Measurements from ENCODE around the gene CPE. TPM values are rescaled to one million over a fixed set of nuclear protein-coding genes. Genes with fewer than 3 reads are reported as not detected.

Gene CPE
- polyA plus RNA-seq, 4 donors: 1.1 to 326 (median 22.9) TPM

- DNase-seq: peak; percentile 48 to 63
- WGBS, 3 donors: 59 to 61% (median 60%) methylated on average over 6 of the region's 6 CpGs
These were observed 158.3 kb downstream of the CPE start for GRCh38 chr4:165537028-165537648.

GRCh38 chr4:165539801-165540200, 161.0 kb downstream of the CPE start:
- no peaks in the 10 kb centered on the region for H3K27me3 ChIP-seq (ENCODE audit: control insufficient read depth in 3 of 3, insufficient read depth in 3 of 3, low read length in 3 of 3)
- FAIRE-seq: no peak
- peaks cover 0 to 7% (median 0%) of the 10 kb centered on the region in 3 donors for H3K4me1 ChIP-seq (ENCODE audit: control insufficient read depth in 3 of 3, insufficient read depth in 2 of 3, low read depth in 1 of 3, low read length in 2 of 3)
- 82 to 93% (median 88%) methylated on average over 3 of the region's 3 CpGs for WGBS, 3 donors
- H3K27ac ChIP-seq (ENCODE audit: low read depth in 1 of 3, low read length in 2 of 3): peak overlapping the region in 1 of 3 donors; percentile 66
- H3K4me3 ChIP-seq (ENCODE audit: low read depth in 1 of 3, low read length in 3 of 3): no peak overlapping the region
- no peaks in the 10 kb centered on the region for H3K9me3 ChIP-seq (ENCODE audit: control insufficient read depth in 2 of 2, insufficient read depth in 1 of 2, low read depth in 1 of 2, low read length in 1 of 2)
- H3K36me3 ChIP-seq (ENCODE audit: control insufficient read depth in 3 of 3, insufficient read depth in 2 of 3, low read depth in 1 of 3, low read length in 3 of 3): no peaks in the 10 kb centered on the region
- DNase-seq: no peak

More at GRCh38 chr4:165537028-165537648, 158.3 kb downstream of the CPE start:
- Histone ChIP-seq H3K27ac (ENCODE audit: low read depth in 1 of 3, low read length in 2 of 3) (no peak overlapping the region), H3K9me3 (ENCODE audit: control insufficient read depth in 2 of 2, insufficient read depth in 1 of 2, low read depth in 1 of 2, low read length in 1 of 2) (no peaks in the 10 kb centered on the region), H3K36me3 (ENCODE audit: control insufficient read depth in 3 of 3, insufficient read depth in 2 of 3, low read depth in 1 of 3, low read length in 3 of 3) (no peaks in the 10 kb centered on the region), H3K4me1 (ENCODE audit: control insufficient read depth in 3 of 3, insufficient read depth in 2 of 3, low read depth in 1 of 3, low read length in 2 of 3) (peaks cover 0 to 7% (median 0%) of the 10 kb centered on the region in 3 donors), H3K4me3 (ENCODE audit: low read depth in 1 of 3, low read length in 3 of 3) (no peak overlapping the region), H3K27me3 (ENCODE audit: control insufficient read depth in 3 of 3, insufficient read depth in 3 of 3, low read length in 3 of 3) (no peaks in the 10 kb centered on the region)
- peak; percentile 89 for FAIRE-seq

- peak overlapping the region in 1 of 3 donors; percentile 66 for H3K27ac ChIP-seq (ENCODE audit: low read depth in 1 of 3, low read length in 2 of 3)
- H3K9me3 ChIP-seq (ENCODE audit: control insufficient read depth in 2 of 2, insufficient read depth in 1 of 2, low read depth in 1 of 2, low read length in 1 of 2): no peaks in the 10 kb centered on the region
- H3K27me3 ChIP-seq (ENCODE audit: control insufficient read depth in 3 of 3, insufficient read depth in 3 of 3, low read length in 3 of 3): no peaks in the 10 kb centered on the region
- DNase-seq (peak; percentile 68 to 76), FAIRE-seq (peak; percentile 36)
- H3K36me3 ChIP-seq (ENCODE audit: control insufficient read depth in 3 of 3, insufficient read depth in 2 of 3, low read depth in 1 of 3, low read length in 3 of 3): no peaks in the 10 kb centered on the region
- peaks cover 0 to 7% (median 0%) of the 10 kb centered on the region in 3 donors for H3K4me1 ChIP-seq (ENCODE audit: control insufficient read depth in 3 of 3, insufficient read depth in 2 of 3, low read depth in 1 of 3, low read length in 2 of 3)
- H3K4me3 ChIP-seq (ENCODE audit: low read depth in 1 of 3, low read length in 3 of 3): no peak overlapping the region
- WGBS, 3 donors: 49 to 75% (median 53%) methylated on average over 9 of the region's 9 CpGs
These were observed 161.5 kb downstream of the CPE start for GRCh38 chr4:165540206-165540830.

GRCh38 chr4:165541851-165542459, 163.1 kb downstream of the CPE start:
- peaks cover 0 to 7% (median 0%) of the 10 kb centered on the region in 3 donors for H3K4me1 ChIP-seq (ENCODE audit: control insufficient read depth in 3 of 3, insufficient read depth in 2 of 3, low read depth in 1 of 3, low read length in 2 of 3)
- FAIRE-seq (no peak), DNase-seq (no peak)
- H3K36me3 ChIP-seq (ENCODE audit: control insufficient read depth in 3 of 3, insufficient read depth in 2 of 3, low read depth in 1 of 3, low read length in 3 of 3): no peaks in the 10 kb centered on the region
- 78 to 92% (median 87%) methylated on average over 10 of the region's 10 CpGs for WGBS, 3 donors
- H3K27ac ChIP-seq (ENCODE audit: low read depth in 1 of 3, low read length in 2 of 3): no peak overlapping the region
- H3K4me3 ChIP-seq (ENCODE audit: low read depth in 1 of 3, low read length in 3 of 3): no peak overlapping the region
- H3K9me3 ChIP-seq (ENCODE audit: control insufficient read depth in 2 of 2, insufficient read depth in 1 of 2, low read depth in 1 of 2, low read length in 1 of 2): no peaks in the 10 kb centered on the region
- H3K27me3 ChIP-seq (ENCODE audit: control insufficient read depth in 3 of 3, insufficient read depth in 3 of 3, low read length in 3 of 3): no peaks in the 10 kb centered on the region

- Histone ChIP-seq H3K9me3 (ENCODE audit: control insufficient read depth in 2 of 2, insufficient read depth in 1 of 2, low read depth in 1 of 2, low read length in 1 of 2) (no peaks in the 10 kb centered on the region), H3K4me1 (ENCODE audit: control insufficient read depth in 3 of 3, insufficient read depth in 2 of 3, low read depth in 1 of 3, low read length in 2 of 3) (peaks cover 0 to 7% (median 0%) of the 10 kb centered on the region in 3 donors), H3K27ac (ENCODE audit: low read depth in 1 of 3, low read length in 2 of 3) (no peak overlapping the region), H3K4me3 (ENCODE audit: low read depth in 1 of 3, low read length in 3 of 3) (no peak overlapping the region), H3K27me3 (ENCODE audit: control insufficient read depth in 3 of 3, insufficient read depth in 3 of 3, low read length in 3 of 3) (no peaks in the 10 kb centered on the region), H3K36me3 (ENCODE audit: control insufficient read depth in 3 of 3, insufficient read depth in 2 of 3, low read depth in 1 of 3, low read length in 3 of 3) (no peaks in the 10 kb centered on the region)
- 57 to 69% (median 62%) methylated on average over 2 of the region's 2 CpGs for WGBS, 3 donors
- no peak for FAIRE-seq
- DNase-seq: no peak
These were observed 163.7 kb downstream of the CPE start for GRCh38 chr4:165542476-165542875.

Other genes with a start within 250 kb of the CPE start
- 10 to 100 TPM in 2 of 4 donors, 1 to 10 TPM in 2; 7.8 to 13.4 (median 10.6) TPM for gene KLHL2, start 171.4 kb upstream of the CPE start, polyA plus RNA-seq
- gene MSMO1, start 51.3 kb upstream of the CPE start, polyA plus RNA-seq: 100 to 1,000 TPM in 1 of 4 donors, 10 to 100 TPM in 3; 18.6 to 226 (median 51.0) TPM